Uterus (tissue), 4 donors: ENCODE results near the gene ANKRD35. TPM values are rescaled to one million over a fixed set of nuclear protein-coding genes. Genes with fewer than 3 reads are reported as not detected.

Experiments
- DNase-seq, 2 donors: peaks; one replicate each; pipeline ENCODE4 v3.0.0-alpha.2; 2019 to 2020
- H3K27ac ChIP-seq, 2 donors: fragments of 200-600 bp; sonication (generic); 1 replicate in 1 of 2; 2 replicates in 1 of 2; pipeline ENCODE4 v1.5.1; 2016 to 2018
- H3K27me3 ChIP-seq, 2 donors: fragments of 200-600 bp; sonication (generic); one replicate each; pipeline ENCODE4 v1.5.1; 2018 to 2019; ENCODE audit warnings: control low read depth in 1 of 2
- H3K36me3 ChIP-seq, 2 donors: fragments of 200-600 bp; sonication (generic); one replicate each; pipeline ENCODE4 v1.5.1; 2019; ENCODE audit warnings: control low read depth in 1 of 2
- H3K4me1 ChIP-seq, 2 donors: fragments of 200-600 bp; sonication (generic); one replicate each; pipeline ENCODE4 v1.5.1; 2018 to 2019; ENCODE audit warnings: control low read depth in 1 of 2
- H3K4me3 ChIP-seq, 2 donors: fragments of 200-600 bp; sonication (generic); 1 replicate in 1 of 2; 2 replicates in 1 of 2; pipeline ENCODE4 v1.5.1; 2018 to 2019; ENCODE audit warnings: mild to moderate bottlenecking in 1 of 2
- H3K9me3 ChIP-seq, 2 donors: fragments of 200-600 bp; sonication (generic); one replicate each; pipeline ENCODE4 v1.5.1; 2019; ENCODE audit warnings: control low read depth in 1 of 2
- POLR2A ChIP-seq, 2 donors: fragments of 450-650 bp; IDR thresholded peaks; one replicate each; pipeline ENCODE4 v1.6.1; 2016; ENCODE audit warnings: antibody characterized with exemption in 2 of 2, mild to moderate bottlenecking in 1 of 2, moderate library complexity in 1 of 2
- intact Hi-C: fragments of 100-400 bp; cut with DNase I; formaldehyde crosslinking; loops from one replicate; pipeline ENCODE4 v1.15.1; 2023; ENCODE audit warnings: low total_unique reads
- total RNA-seq, 4 donors: library from RNA; depleted of rRNA in 3 of 4; stranded (reverse); fragments of >200 nt in 3 of 4; gene quantifications; one replicate each; pipeline versions ENCODE4 v1.1.0 to v1.2.4, GENCODE V29; 2014 to 2023
- TF ChIP-seq, protein P1 (sequence below), 4 experiments: fragments of 200-600 bp in 2 of 4; fragments of 450-650 bp in 2 of 4; sonication (generic) in 2 of 4; IDR thresholded peaks; one replicate each; pipeline ENCODE4 v1.5.1; 2016 to 2019; ENCODE audit warnings: antibody characterized with exemption in 4 of 4, mild to moderate bottlenecking in 2 of 4, moderate library complexity in 1 of 4
- donor health status: DM: yes; HTN: yes; CAD: no.

The ANKRD35 gene
- total RNA-seq, 4 donors from 2014 or later: 0.77 to 8.8 (median 5.4) TPM

DNA sequence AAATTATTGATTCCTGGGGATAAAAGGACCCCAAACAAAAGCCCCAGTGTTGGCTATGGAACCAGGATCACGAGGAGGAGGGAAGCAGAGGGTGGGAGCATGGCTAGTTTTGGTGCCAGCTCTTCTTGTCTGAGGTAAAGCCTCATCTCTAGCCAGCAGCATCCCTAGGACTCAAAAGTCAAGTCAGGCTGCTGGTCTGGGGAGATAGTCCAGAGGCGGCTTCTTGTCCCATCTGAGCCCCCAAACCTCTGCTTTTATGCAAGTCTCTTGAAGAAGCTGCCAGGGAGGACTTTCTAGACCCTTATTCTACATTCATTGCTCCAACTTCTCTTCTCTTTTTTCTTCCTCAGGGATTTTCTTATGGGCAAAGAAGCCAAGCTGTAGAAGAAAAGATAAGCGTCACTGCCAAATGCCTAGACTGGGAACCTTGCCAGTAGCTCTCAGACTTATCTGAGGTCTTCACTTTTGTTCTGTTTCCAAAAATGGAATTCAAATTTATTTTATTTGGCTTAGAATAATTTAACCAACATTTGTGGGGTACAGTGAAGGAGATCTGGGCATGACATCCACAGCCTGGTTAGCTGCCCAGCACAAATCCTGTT is 6.9 kb upstream of the ANKRD35 start:
- Histone ChIP-seq H3K36me3 (no peaks in the 10 kb centered on the region), H3K27me3 (no peaks in the 10 kb centered on the region), H3K4me3 (no peak overlapping the region), H3K27ac (peak overlapping the region; percentile 95 to 96), H3K9me3 (no peaks in the 10 kb centered on the region), H3K4me1 (peaks cover 5 to 8% of the 10 kb centered on the region in 2 donors)
- TF ChIP-seq, protein P1, sequence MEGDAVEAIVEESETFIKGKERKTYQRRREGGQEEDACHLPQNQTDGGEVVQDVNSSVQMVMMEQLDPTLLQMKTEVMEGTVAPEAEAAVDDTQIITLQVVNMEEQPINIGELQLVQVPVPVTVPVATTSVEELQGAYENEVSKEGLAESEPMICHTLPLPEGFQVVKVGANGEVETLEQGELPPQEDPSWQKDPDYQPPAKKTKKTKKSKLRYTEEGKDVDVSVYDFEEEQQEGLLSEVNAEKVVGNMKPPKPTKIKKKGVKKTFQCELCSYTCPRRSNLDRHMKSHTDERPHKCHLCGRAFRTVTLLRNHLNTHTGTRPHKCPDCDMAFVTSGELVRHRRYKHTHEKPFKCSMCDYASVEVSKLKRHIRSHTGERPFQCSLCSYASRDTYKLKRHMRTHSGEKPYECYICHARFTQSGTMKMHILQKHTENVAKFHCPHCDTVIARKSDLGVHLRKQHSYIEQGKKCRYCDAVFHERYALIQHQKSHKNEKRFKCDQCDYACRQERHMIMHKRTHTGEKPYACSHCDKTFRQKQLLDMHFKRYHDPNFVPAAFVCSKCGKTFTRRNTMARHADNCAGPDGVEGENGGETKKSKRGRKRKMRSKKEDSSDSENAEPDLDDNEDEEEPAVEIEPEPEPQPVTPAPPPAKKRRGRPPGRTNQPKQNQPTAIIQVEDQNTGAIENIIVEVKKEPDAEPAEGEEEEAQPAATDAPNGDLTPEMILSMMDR (IDR thresholded peaks at IDR 0.05): no peak
- TF ChIP-seq POLR2A (IDR thresholded peaks at IDR 0.05): no peak
- intact Hi-C loops: loop anchor here (10.0 kb wide), 1 partner anchor 122 kb away; no protein-coding TSS in a partner anchor
- DNase-seq: peak; percentile 34 to 67

- intact Hi-C loops: loop anchor here (10.0 kb wide), 1 partner anchor 123 kb away; no protein-coding TSS in a partner anchor
- DNase-seq: peak; percentile 95 to 99
- Histone ChIP-seq H3K9me3 (no peaks in the 10 kb centered on the region), H3K27ac (peak overlapping the region; percentile 95 to 96), H3K36me3 (no peaks in the 10 kb centered on the region), H3K4me3 (peak overlapping the region; percentile 2 to 13), H3K27me3 (no peaks in the 10 kb centered on the region), H3K4me1 (peaks cover 5 to 8% of the 10 kb centered on the region in 2 donors)
- TF ChIP-seq POLR2A (IDR thresholded peaks at IDR 0.05): peak; percentile 32 to 59
- TF ChIP-seq, protein P1 (IDR thresholded peaks at IDR 0.05): peak; percentile 91 to 98 (median 98)
Measured at GRCh38 chr1:145891587-145892485, 6.2 kb upstream of the ANKRD35 start.

GRCh38 chr1:145891143-145891542 is 5.5 kb upstream of the ANKRD35 start:
- peak overlapping the region; percentile 95 to 96 for H3K27ac ChIP-seq
- no peak overlapping the region for H3K4me3 ChIP-seq
- H3K27me3 ChIP-seq: no peaks in the 10 kb centered on the region
- intact Hi-C loops: loop anchor here (10.0 kb wide), 1 partner anchor 124 kb away; no protein-coding TSS in a partner anchor
- no peak for DNase-seq
- TF ChIP-seq, protein P1 (IDR thresholded peaks at IDR 0.05): no peak
- no peak for TF ChIP-seq POLR2A (IDR thresholded peaks at IDR 0.05)
- H3K4me1 ChIP-seq: peaks cover 5 to 8% of the 10 kb centered on the region in 2 donors
- H3K36me3 ChIP-seq: no peaks in the 10 kb centered on the region
- H3K9me3 ChIP-seq: no peaks in the 10 kb centered on the region

DNA sequence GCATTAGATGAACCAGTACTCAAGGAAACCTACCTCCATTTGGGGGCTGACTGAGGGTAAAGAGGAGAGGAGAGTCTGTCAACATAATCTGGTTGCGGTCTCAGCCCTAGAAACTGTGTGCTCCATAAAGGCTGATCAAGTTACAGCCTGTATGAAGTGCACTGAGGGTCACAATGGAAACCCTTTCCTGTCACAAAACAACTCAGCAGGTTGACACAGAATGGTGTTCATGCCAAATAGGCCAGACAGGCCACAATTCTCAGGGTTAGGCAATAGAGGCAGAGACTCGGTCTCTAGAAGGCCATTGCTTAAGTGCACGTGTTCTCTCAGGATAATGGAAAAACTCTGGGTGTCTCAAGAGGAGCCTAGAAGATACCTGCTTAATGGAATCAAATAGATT is 4.1 kb upstream of the ANKRD35 start:
- no peak for DNase-seq
- Histone ChIP-seq H3K4me1 (peaks cover 5 to 8% of the 10 kb centered on the region in 2 donors), H3K27ac (peak overlapping the region in 1 of 2 donors; percentile 1), H3K27me3 (no peaks in the 10 kb centered on the region), H3K4me3 (no peak overlapping the region), H3K9me3 (no peaks in the 10 kb centered on the region), H3K36me3 (no peaks in the 10 kb centered on the region)
- TF ChIP-seq POLR2A (IDR thresholded peaks at IDR 0.05): no peak
- TF ChIP-seq, protein P1 (IDR thresholded peaks at IDR 0.05): no peak
- intact Hi-C loops: loop anchor here (10.0 kb wide), 1 partner anchor 125 kb away; no protein-coding TSS in a partner anchor
